ENCODE measurements around the gene SSC4D. TPM values are rescaled to one million over a fixed set of nuclear protein-coding genes. Genes with fewer than 3 reads are reported as not detected.
A peak's percentile ranks its signal among the peaks of the same experiment; 100 is the strongest.

Gene SSC4D
- total and polyA plus RNA-seq, 8 donors: 0.37 to 0.80 TPM; not detected in 6

DNA sequence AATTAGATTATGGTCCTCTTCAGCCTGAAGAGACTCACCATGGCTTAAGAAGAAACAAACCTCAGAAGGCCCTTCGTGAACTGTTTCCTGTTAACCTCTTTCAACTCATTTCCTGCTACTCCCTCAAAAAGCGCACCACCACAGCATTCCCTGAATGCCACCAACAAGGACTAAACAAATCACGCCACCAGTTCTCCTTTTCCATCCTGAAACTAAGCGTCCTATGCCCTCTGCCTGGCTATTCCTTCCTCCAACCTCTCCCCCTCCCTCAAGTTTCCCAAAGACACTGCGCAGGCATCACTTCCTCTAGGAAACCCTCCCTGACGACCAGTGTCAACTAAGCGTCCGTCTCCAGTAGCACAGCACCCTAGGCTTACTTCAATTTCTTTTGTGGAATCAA, 62.7 kb downstream of the SSC4D start:
- Histone ChIP-seq H3K4me3 (no peak overlapping the region), H3K36me3 (peaks cover 44 to 82% (median 73%) of the 10 kb centered on the region in 4 donors), H3K27ac (peak overlapping the region; percentile 9 to 63 (median 57)), H3K4me1 (peaks cover 17 to 89% (median 37%) of the 10 kb centered on the region in 4 donors), H3K9me3 (no peaks in the 10 kb centered on the region), H3K27me3 (no peaks in the 10 kb centered on the region)
- WGBS, 5 donors: 71 to 86% (median 78%) methylated on average over 8 of the region's 8 CpGs
- no peak for DNase-seq
- TF ChIP-seq CTCF (IDR thresholded peaks at IDR 0.05) (no peak), POLR2A (IDR thresholded peaks at IDR 0.05) (no peak), POLR2AphosphoS5 (IDR thresholded peaks at IDR 0.05) (no peak), EP300 (IDR thresholded peaks at IDR 0.05) (no peak)
- intact Hi-C loops (cut with DNase I; ENCODE audit: low total_unique reads): no loop called here

GRCh38 chr7:76346097-76346496, 63.4 kb downstream of the SSC4D start:
- DNase-seq: peak; percentile 32 to 81
- H3K9me3 ChIP-seq: no peaks in the 10 kb centered on the region
- H3K4me3 ChIP-seq: no peak overlapping the region
- intact Hi-C loops (cut with DNase I; ENCODE audit: low total_unique reads): no loop called here
- peaks cover 24 to 87% (median 39%) of the 10 kb centered on the region in 4 donors for H3K4me1 ChIP-seq
- WGBS, 5 donors: 50 to 75% (median 63%) methylated on average over 6 of the region's 6 CpGs
- H3K27me3 ChIP-seq: no peaks in the 10 kb centered on the region
- peak overlapping the region; percentile 9 to 63 (median 57) for H3K27ac ChIP-seq
- peak in 2 of 3 donors; percentile 5 to 65 for TF ChIP-seq POLR2AphosphoS5 (IDR thresholded peaks at IDR 0.05)
- TF ChIP-seq CTCF (IDR thresholded peaks at IDR 0.05): no peak
- TF ChIP-seq EP300 (IDR thresholded peaks at IDR 0.05): no peak
- TF ChIP-seq POLR2A (IDR thresholded peaks at IDR 0.05): no peak
- peaks cover 44 to 86% (median 73%) of the 10 kb centered on the region in 4 donors for H3K36me3 ChIP-seq

GRCh38 chr7:76343931-76344321, 65.6 kb downstream of the SSC4D start:
- Histone ChIP-seq H3K27me3 (no peaks in the 10 kb centered on the region), H3K9me3 (no peaks in the 10 kb centered on the region), H3K27ac (no peak overlapping the region), H3K36me3 (peaks cover 39 to 73% (median 64%) of the 10 kb centered on the region in 4 donors), H3K4me3 (no peak overlapping the region), H3K4me1 (peaks cover 20 to 87% (median 37%) of the 10 kb centered on the region in 4 donors)
- TF ChIP-seq EP300 (IDR thresholded peaks at IDR 0.05) (no peak), POLR2AphosphoS5 (IDR thresholded peaks at IDR 0.05) (no peak), POLR2A (IDR thresholded peaks at IDR 0.05) (no peak), CTCF (IDR thresholded peaks at IDR 0.05) (no peak)
- intact Hi-C loops (cut with DNase I; ENCODE audit: low total_unique reads): no loop called here
- WGBS, 5 donors: 92 to 95% (median 94%) methylated on average over 6 of the region's 6 CpGs
- no peak for DNase-seq

- Histone ChIP-seq H3K9me3 (no peaks in the 10 kb centered on the region), H3K4me3 (no peak overlapping the region), H3K4me1 (peaks cover 20 to 87% (median 40%) of the 10 kb centered on the region in 4 donors), H3K27me3 (no peaks in the 10 kb centered on the region), H3K36me3 (peaks cover 36 to 68% (median 62%) of the 10 kb centered on the region in 4 donors), H3K27ac (no peak overlapping the region)
- no peak for DNase-seq
- intact Hi-C loops (cut with DNase I; ENCODE audit: low total_unique reads): no loop called here
- TF ChIP-seq POLR2A (IDR thresholded peaks at IDR 0.05) (no peak), POLR2AphosphoS5 (IDR thresholded peaks at IDR 0.05) (no peak), CTCF (IDR thresholded peaks at IDR 0.05) (no peak)
- 78 to 90% (median 87%) methylated on average over 6 of the region's 6 CpGs for WGBS, 5 donors
These were observed 66.1 kb downstream of the SSC4D start for GRCh38 chr7:76343294-76343930.
